Hematopoietic multipotent progenitor cell treated with erythropoietin and hydrocortisone succinate and interleukin-3 and kit ligand, for 4 days (in vitro differentiated cells): Measurements from ENCODE around the gene HOMEZ.
A peak's percentile ranks its signal among the peaks of the same experiment; 100 is the strongest.

Experiments
- DNase-seq: peaks from one replicate; pipeline ENCODE4 v3.0.0-alpha.2; 2015

The HOMEZ gene

GRCh38 chr14:23307687-23308644, 22.0 kb upstream of the HOMEZ start:
- no peak for DNase-seq

- no peak for DNase-seq
These were observed 21.2 kb upstream of the HOMEZ start for GRCh38 chr14:23307146-23307530.

- peak; percentile 95 for DNase-seq
These were observed 20.6 kb upstream of the HOMEZ start, which contains the start of gene BCL2L2 for GRCh38 chr14:23306412-23307145. Gene BCL2L2, plus strand, starts transcription at chr14:23306833. Its CDS starts 935 bp downstream, at chr14:23307768.

GRCh38 chr14:23302290-23303225, 16.6 kb upstream of the HOMEZ start, which contains the start of gene PPP1R3E:
Gene PPP1R3E, minus strand, starts transcription at chr14:23302859. Its CDS starts 283 bp downstream, at chr14:23302576.
- peak; percentile 87 for DNase-seq

GRCh38 chr14:23301969-23302289, 16.0 kb upstream of the HOMEZ start:
- DNase-seq, result no peak

- DNase-seq, result peak; percentile 99
These were observed 15.5 kb upstream of the HOMEZ start for GRCh38 chr14:23301288-23301968.

- peak; percentile 28 for DNase-seq
These were observed 14.8 kb upstream of the HOMEZ start for GRCh38 chr14:23300687-23301223.

GRCh38 chr14:23299986-23300686, 14.2 kb upstream of the HOMEZ start:
- peak; percentile 22 for DNase-seq

GRCh38 chr14:23299211-23299957, 13.5 kb upstream of the HOMEZ start:
- DNase-seq, result peak; percentile 77

- peak; percentile 54 for DNase-seq
These were observed 11.8 kb upstream of the HOMEZ start for GRCh38 chr14:23297611-23298277.

- DNase-seq, result no peak
These were observed 11.2 kb upstream of the HOMEZ start for GRCh38 chr14:23297096-23297495.

GRCh38 chr14:23296012-23296777, 10.3 kb upstream of the HOMEZ start:
- no peak for DNase-seq

GRCh38 chr14:23294734-23295561, 9.0 kb upstream of the HOMEZ start:
- peak; percentile 88 for DNase-seq

GRCh38 chr14:23286902-23287479, 1.1 kb upstream of the HOMEZ start:
- peak; percentile 31 for DNase-seq

- DNase-seq, result no peak
These were observed 357 bp downstream of the HOMEZ start for GRCh38 chr14:23285530-23286019.

GRCh38 chr14:23284654-23285529, 1.0 kb downstream of the HOMEZ start:
- DNase-seq, result peak; percentile 57
